ENCODE measurements around the gene PDE4D. TPM values are rescaled to one million over a fixed set of nuclear protein-coding genes. Genes with fewer than 3 reads are reported as not detected.
"Not testable (repeated sequence)": the region's sequence is repeated elsewhere in the genome, so short reads cannot be mapped to it uniquely, and the experiment has no call there.

Gene PDE4D
- total RNA-seq, 1 experiment from 2014 or later, result 17.2 TPM

GRCh38 chr5:59016925-59017324 is 876.6 kb downstream of the PDE4D start:
- no peak for DNase-seq (ENCODE audit: low read depth)

GRCh38 chr5:59008816-59009473 is 884.6 kb downstream of the PDE4D start:
- no peak for DNase-seq (ENCODE audit: low read depth)

- DNase-seq (ENCODE audit: low read depth), result peak; percentile 31
These were observed 886.0 kb downstream of the PDE4D start for GRCh38 chr5:59007460-59008063.

- DNase-seq (ENCODE audit: low read depth), result no peak
These were observed 887.4 kb downstream of the PDE4D start for GRCh38 chr5:59005934-59006701.

GRCh38 chr5:59003641-59004040 is 889.9 kb downstream of the PDE4D start:
- DNase-seq (ENCODE audit: low read depth), result no peak

GRCh38 chr5:59003124-59003523 is 890.4 kb downstream of the PDE4D start:
- DNase-seq (ENCODE audit: low read depth), result no peak

GRCh38 chr5:59002162-59002825 is 891.2 kb downstream of the PDE4D start:
- no peak for DNase-seq (ENCODE audit: low read depth)

GRCh38 chr5:59001716-59002115 is 891.8 kb downstream of the PDE4D start:
- DNase-seq (ENCODE audit: low read depth), result no peak

GRCh38 chr5:59001154-59001553 is 892.4 kb downstream of the PDE4D start:
- peak; percentile 15 for DNase-seq (ENCODE audit: low read depth)

- DNase-seq (ENCODE audit: low read depth), result no peak
These were observed 893.3 kb downstream of the PDE4D start for GRCh38 chr5:59000211-59000610.

- no peak for DNase-seq (ENCODE audit: low read depth)
These were observed 893.7 kb downstream of the PDE4D start for GRCh38 chr5:58999804-59000203.

- no peak for DNase-seq (ENCODE audit: low read depth)
These were observed 895.0 kb downstream of the PDE4D start for GRCh38 chr5:58998544-58998943.

- not testable (repeated sequence) for DNase-seq (ENCODE audit: low read depth)
These were observed 897.7 kb downstream of the PDE4D start for GRCh38 chr5:58995779-58996178.

- DNase-seq (ENCODE audit: low read depth), result no peak
These were observed 900.1 kb downstream of the PDE4D start for GRCh38 chr5:58993461-58993860.

- no peak for DNase-seq (ENCODE audit: low read depth)
These were observed 904.6 kb downstream of the PDE4D start for GRCh38 chr5:58988938-58989337.

- no peak for DNase-seq (ENCODE audit: low read depth)
These were observed 906.3 kb downstream of the PDE4D start for GRCh38 chr5:58987193-58987592.

- DNase-seq (ENCODE audit: low read depth), result no peak
These were observed 907.2 kb downstream of the PDE4D start for GRCh38 chr5:58986281-58986680.

GRCh38 chr5:58985759-58986158 is 907.8 kb downstream of the PDE4D start:
- peak; percentile 64 for DNase-seq (ENCODE audit: low read depth)

GRCh38 chr5:58985311-58985710 is 908.2 kb downstream of the PDE4D start:
- no peak for DNase-seq (ENCODE audit: low read depth)

- DNase-seq (ENCODE audit: low read depth), result no peak
These were observed 909.7 kb downstream of the PDE4D start for GRCh38 chr5:58983526-58984452.

- no peak for DNase-seq (ENCODE audit: low read depth)
These were observed 912.6 kb downstream of the PDE4D start for GRCh38 chr5:58980890-58981289.

Data from RPMI7951 (cell line).